NCI-H187 (cell line): ENCODE measurements around the gene GYS1.
A peak's percentile ranks its signal among the peaks of the same experiment; 100 is the strongest.

ENCODE experiments used
- DNase-seq, 2 experiments: peaks; one replicate each; lab custom pipeline; 2025; lab: John Stamatoyannopoulos, UW

GYS1 gene

GRCh38 chr19:48988860-48989259 lies 4.2 kb downstream of the GYS1 start:
- no peak for DNase-seq

GRCh38 chr19:48988286-48988685 lies 4.8 kb downstream of the GYS1 start:
- no peak for DNase-seq

- DNase-seq = no peak
These were observed 5.8 kb downstream of the GYS1 start for GRCh38 chr19:48987323-48987722.

GRCh38 chr19:48986211-48986610 lies 6.9 kb downstream of the GYS1 start:
- DNase-seq = no peak

- DNase-seq = no peak
These were observed 7.4 kb downstream of the GYS1 start for GRCh38 chr19:48985711-48986110.

GRCh38 chr19:48982280-48982679 lies 10.8 kb downstream of the GYS1 start:
- DNase-seq = no peak

- DNase-seq = no peak
These were observed 16.0 kb downstream of the GYS1 start for GRCh38 chr19:48977061-48977460.

- DNase-seq = peak in 1 of 2 experiments; percentile 49
These were observed 16.9 kb downstream of the GYS1 start for GRCh38 chr19:48975947-48976847.

- DNase-seq = peak; percentile 78 to 82
These were observed 22.1 kb downstream of the GYS1 start for GRCh38 chr19:48970923-48971395.

GRCh38 chr19:48970139-48970766 lies 22.9 kb downstream of the GYS1 start:
- no peak for DNase-seq

GRCh38 chr19:48969276-48970138 lies 23.6 kb downstream of the GYS1 start:
- no peak for DNase-seq

GRCh38 chr19:48968813-48969218 lies 24.3 kb downstream of the GYS1 start:
- no peak for DNase-seq

GRCh38 chr19:48968179-48968661 lies 24.9 kb downstream of the GYS1 start:
- DNase-seq = no peak

GRCh38 chr19:48967346-48968178 lies 25.5 kb downstream of the GYS1 start:
- no peak for DNase-seq

GRCh38 chr19:48966541-48967345 lies 26.4 kb downstream of the GYS1 start:
- no peak for DNase-seq

- DNase-seq = peak; percentile 83 to 87
These were observed 27.1 kb downstream of the GYS1 start for GRCh38 chr19:48965806-48966540.

- peak; percentile 95 to 98 for DNase-seq
These were observed 27.9 kb downstream of the GYS1 start, which contains the start of gene FTL for GRCh38 chr19:48965040-48965805. Gene FTL (plus strand): TSS chr19:48965309. CDS start chr19:48965508, 199 bp downstream.

GRCh38 chr19:48964205-48965039 lies 28.7 kb downstream of the GYS1 start:
- DNase-seq = no peak
